Measurements from ENCODE around the gene HINFP. TPM values are rescaled to one million over a fixed set of nuclear protein-coding genes. Genes with fewer than 3 reads are reported as not detected.

The HINFP gene
- total RNA-seq, 4 donors from 2014 or later: 7.0 to 33.2 (median 13.9) TPM

DNA sequence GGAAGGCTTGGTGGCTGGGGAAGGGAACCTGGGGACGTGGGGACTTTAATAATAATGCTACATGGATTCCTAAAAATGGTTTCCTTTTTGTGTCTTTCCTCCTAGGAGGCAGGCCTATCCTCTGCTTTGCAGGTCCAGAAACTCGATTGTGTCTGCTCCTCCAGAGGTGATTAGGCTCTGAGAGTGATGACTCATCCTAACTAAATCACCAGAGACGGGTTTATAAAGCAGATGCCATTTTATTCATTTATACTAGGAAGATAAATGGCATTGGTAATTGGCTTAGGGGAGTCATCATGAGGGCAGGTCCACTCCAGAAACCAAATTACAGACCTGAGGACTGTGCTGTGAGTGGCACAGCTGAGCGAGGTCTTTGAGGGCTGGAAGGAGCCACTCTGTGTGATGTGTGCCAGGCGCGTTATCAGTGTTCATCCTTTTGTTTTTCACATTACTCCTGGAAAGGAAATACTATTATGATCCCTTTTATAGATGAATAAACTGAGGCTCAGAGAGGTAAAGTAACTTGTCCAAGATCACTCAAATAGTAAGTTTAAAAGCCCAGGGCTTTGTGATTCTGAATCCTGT is 54.2 kb downstream of the HINFP start:
- DNase-seq: no peak
- Histone ChIP-seq H3K27me3 (no peaks in the 10 kb centered on the region), H3K9me3 (no peaks in the 10 kb centered on the region), H3K27ac (peak overlapping the region; percentile 5 to 40 (median 36)), H3K36me3 (peaks cover 10 to 94% (median 16%) of the 10 kb centered on the region in 3 donors), H3K4me1 (peaks cover 6 to 33% (median 7%) of the 10 kb centered on the region in 3 donors), H3K4me3 (no peak overlapping the region)
- 57 to 63% methylated on average over 6 of the region's 6 CpGs for WGBS, 2 donors
- TF ChIP-seq POLR2A (IDR thresholded peaks at IDR 0.05): no peak
- no peak for TF ChIP-seq CTCF (IDR thresholded peaks at IDR 0.05)
- intact Hi-C loops (cut with DNase I): no loop called here

- Histone ChIP-seq H3K27ac (no peak overlapping the region), H3K27me3 (no peaks in the 10 kb centered on the region), H3K4me3 (no peak overlapping the region), H3K9me3 (no peaks in the 10 kb centered on the region), H3K36me3 (peaks cover 13 to 97% (median 20%) of the 10 kb centered on the region in 3 donors), H3K4me1 (peaks cover 6 to 13% (median 7%) of the 10 kb centered on the region in 3 donors)
- 59 to 61% methylated on average over 4 of the region's 4 CpGs for WGBS, 2 donors
- TF ChIP-seq POLR2A (IDR thresholded peaks at IDR 0.05) (no peak), CTCF (IDR thresholded peaks at IDR 0.05) (no peak)
- intact Hi-C loops (cut with DNase I): no loop called here
- DNase-seq: no peak
Measured at GRCh38 chr11:119178166-119178680, 56.8 kb downstream of the HINFP start.

- 84 to 89% methylated on average over 6 of the region's 6 CpGs for WGBS, 2 donors
- H3K4me3 ChIP-seq: no peak overlapping the region
- peaks cover 6 to 13% (median 7%) of the 10 kb centered on the region in 3 donors for H3K4me1 ChIP-seq
- peaks cover 12 to 95% (median 19%) of the 10 kb centered on the region in 3 donors for H3K36me3 ChIP-seq
- H3K9me3 ChIP-seq: no peaks in the 10 kb centered on the region
- H3K27me3 ChIP-seq: no peaks in the 10 kb centered on the region
- no peak for TF ChIP-seq CTCF (IDR thresholded peaks at IDR 0.05)
- no peak for TF ChIP-seq POLR2A (IDR thresholded peaks at IDR 0.05)
- intact Hi-C loops (cut with DNase I): no loop called here
- H3K27ac ChIP-seq: no peak overlapping the region
- no peak for DNase-seq
Measured at GRCh38 chr11:119179342-119179741, 58.0 kb downstream of the HINFP start.

- Histone ChIP-seq H3K27me3 (no peaks in the 10 kb centered on the region), H3K27ac (no peak overlapping the region), H3K9me3 (no peaks in the 10 kb centered on the region), H3K4me1 (peaks cover 4 to 8% (median 7%) of the 10 kb centered on the region in 3 donors), H3K4me3 (no peak overlapping the region), H3K36me3 (peaks cover 5 to 89% (median 13%) of the 10 kb centered on the region in 3 donors)
- 67 to 89% methylated on average over 1 to 7 of the region's 10 CpGs for WGBS, 2 donors
- intact Hi-C loops (cut with DNase I): no loop called here
- DNase-seq: no peak
- TF ChIP-seq POLR2A (IDR thresholded peaks at IDR 0.05): no peak
- no peak for TF ChIP-seq CTCF (IDR thresholded peaks at IDR 0.05)
Measured at GRCh38 chr11:119179983-119180382, 58.6 kb downstream of the HINFP start.
